HCT116 (cell line): ENCODE data around the gene PBX1. TPM values are rescaled to one million over a fixed set of nuclear protein-coding genes. Genes with fewer than 3 reads are reported as not detected.
A peak's percentile ranks its signal among the peaks of the same experiment; 100 is the strongest.

Experiments
- ATAC-seq: fragments of 200-7000 bp; cut with Tn5 transposase; 2 replicates; pipeline ENCODE4 v1.9.1; 2020; ENCODE audit warnings: mild to moderate bottlenecking, moderate library complexity
- BruUV-seq: library from RNA; stranded (reverse); fragments of 400-500 nt; replicated peaks from 2 replicates; lab custom pipeline; 2021; lab: Mats Ljungman, UMichigan
- CTCF ChIA-PET: fragments of 300-600 bp; sonication (Branson Sonifier 250); formaldehyde crosslinking; loops from one replicate; lab custom pipeline; 2021; ENCODE audit warnings: antibody characterized with exemption; lab: Charles Lee
- POLR2A ChIA-PET: fragments of 300-600, 350-600 bp; sonication (Branson Sonifier 250); formaldehyde crosslinking; loops from one replicate; lab custom pipeline; 2021; ENCODE audit warnings: antibody characterized with exemption; lab: Charles Lee
- RAD21 ChIA-PET, 2 experiments: fragments of 300-600 bp; sonication (Branson Sonifier 250); formaldehyde crosslinking; loops; one replicate each; lab custom pipeline; 2023; ENCODE audit warnings: low total read pairs in 2 of 2; ENCODE audit not compliant: uncharacterized antibody in 2 of 2, unreplicated experiment in 2 of 2, low non-redundant PET in 1 of 2; lab: Charles Lee
- DNase-seq: peaks from one replicate; pipeline ENCODE4 v3.0.0-alpha.2; 2010; ENCODE audit warnings: low read depth, low spot score
- H2AFZ ChIP-seq: fragments of 200-600 bp; shearing (Covaris generic), sonication (generic); 2 replicates; pipeline ENCODE4 v1.6.1; 2017; ENCODE audit warnings: low read depth, mixed run types, mixed read lengths, antibody characterized with exemption, low read length; ENCODE audit not compliant: poor library complexity, severe bottlenecking
- H3K27ac ChIP-seq: 2 replicates; pipeline ENCODE4 v1.5.1; 2012; ENCODE audit warnings: low read depth, low read length
- H3K27me3 ChIP-seq: fragments of 200-600 bp; sonication (generic); 2 replicates; pipeline ENCODE4 v1.6.1; 2016; ENCODE audit warnings: mixed run types, low read length, mixed read lengths; ENCODE audit not compliant: insufficient read depth
- H3K36me3 ChIP-seq, 2 experiments: fragments of 200-500 bp in 1 of 2; fragments of 200-600 bp in 1 of 2; sonication (Bioruptor generic) in 1 of 2; sonication (generic) in 1 of 2; 2 replicates each; pipeline versions ENCODE4 v1.5.1 to v1.6.1; 2014 to 2016; ENCODE audit warnings: low read length in 2 of 2, inconsistent platforms in 1 of 2, mixed read lengths in 1 of 2, mixed run types in 1 of 2; ENCODE audit not compliant: insufficient read depth in 2 of 2, control insufficient read depth in 1 of 2
- H3K4me1 ChIP-seq, 2 experiments: fragments of 200-600 bp in 1 of 2; sonication (generic) in 1 of 2; 2 replicates each; pipeline versions ENCODE4 v1.5.1 to v1.6.1; 2012 to 2017; ENCODE audit warnings: low read length in 2 of 2, inconsistent platforms in 1 of 2, mild to moderate bottlenecking in 1 of 2, mixed read lengths in 1 of 2, mixed run types in 1 of 2, moderate library complexity in 1 of 2; ENCODE audit not compliant: insufficient read depth in 2 of 2, control insufficient read depth in 1 of 2
- H3K4me2 ChIP-seq: fragments of 200-600 bp; sonication (generic); 2 replicates; pipeline ENCODE4 v1.6.1; 2017; ENCODE audit warnings: mixed run types, low read length, mixed read lengths
- H3K4me3 ChIP-seq, 2 experiments: fragments of 200-600 bp in 1 of 2; sonication (generic) in 1 of 2; replicated peaks in 1 of 2; 2 replicates each; pipeline ENCODE4 v1.5.1; 2011 to 2016; ENCODE audit warnings: low read length in 2 of 2, control low read depth in 1 of 2, low read depth in 1 of 2, mild to moderate bottlenecking in 1 of 2, mixed read lengths in 1 of 2, mixed run types in 1 of 2
- H3K79me2 ChIP-seq: fragments of 200-600 bp; sonication (generic); 2 replicates; pipeline ENCODE4 v1.6.1; 2017; ENCODE audit warnings: mild to moderate bottlenecking, mixed run types, low read length, moderate library complexity, mixed read lengths; ENCODE audit not compliant: insufficient read depth
- H3K9ac ChIP-seq: fragments of 200-600 bp; sonication (generic); 2 replicates; pipeline ENCODE4 v1.6.1; 2016; ENCODE audit warnings: low read length, mixed read lengths
- H3K9me2 ChIP-seq: fragments of 200-600 bp; sonication (generic), shearing (Covaris generic); 2 replicates; pipeline ENCODE4 v1.6.1; 2017; ENCODE audit warnings: mixed run types, mild to moderate bottlenecking, moderate library complexity; ENCODE audit not compliant: insufficient read depth
- H3K9me3 ChIP-seq, 2 experiments: fragments of 200-500 bp in 1 of 2; fragments of 200-600 bp in 1 of 2; sonication (Bioruptor generic) in 1 of 2; sonication (generic) in 1 of 2; 2 replicates each; pipeline ENCODE4 v1.6.1; 2014 to 2017; ENCODE audit warnings: low read length in 2 of 2, mixed read lengths in 2 of 2, inconsistent platforms in 1 of 2, low read depth in 1 of 2, mild to moderate bottlenecking in 1 of 2, mixed run types in 1 of 2, moderate library complexity in 1 of 2; ENCODE audit not compliant: control insufficient read depth in 1 of 2, insufficient read depth in 1 of 2
- H4K20me1 ChIP-seq: fragments of 200-600 bp; sonication (generic), shearing (Covaris generic); 2 replicates; pipeline ENCODE4 v1.6.1; 2017; ENCODE audit warnings: mixed run types, mild to moderate bottlenecking, moderate library complexity; ENCODE audit not compliant: insufficient read depth
- ATF3 ChIP-seq: IDR thresholded peaks from 2 replicates; pipeline ENCODE4 v1.6.1; 2012
- CEBPB ChIP-seq: IDR thresholded peaks from 2 replicates; pipeline ENCODE4 v1.6.1; 2012; ENCODE audit warnings: low read depth
- CTCF ChIP-seq, 3 experiments: fragments of 200-600 bp in 1 of 3; sonication (generic) in 1 of 3; IDR thresholded peaks in 2 of 3; conservative IDR thresholded peaks in 1 of 3; 2 replicates each; pipeline ENCODE4 v1.5.1; 2012 to 2017; ENCODE audit warnings: low read depth in 2 of 3, low read length in 2 of 3, antibody characterized with exemption in 1 of 3, borderline replicate concordance in 1 of 3, control low read depth in 1 of 3, mild to moderate bottlenecking in 1 of 3, mixed read lengths in 1 of 3, mixed run types in 1 of 3, moderate library complexity in 1 of 3; ENCODE audit not compliant: insufficient read depth in 1 of 3
- EGR1 ChIP-seq: IDR thresholded peaks from 2 replicates; pipeline ENCODE4 v1.6.1; 2012; ENCODE audit warnings: low read depth
- ELF1 ChIP-seq: IDR thresholded peaks from 2 replicates; pipeline ENCODE4 v1.6.1; 2012; ENCODE audit warnings: low read depth, borderline replicate concordance
- EZH2 ChIP-seq: fragments of 200-600 bp; sonication (generic); IDR thresholded peaks from 2 replicates; pipeline ENCODE4 v1.6.1; 2017; ENCODE audit warnings: antibody characterized with exemption, mixed run types
- EZH2phosphoT487 ChIP-seq: fragments of 200-600 bp; IDR thresholded peaks from 2 replicates; pipeline ENCODE4 v1.6.1; 2018; ENCODE audit warnings: antibody characterized with exemption, borderline replicate concordance
- JUND ChIP-seq: IDR thresholded peaks from 2 replicates; pipeline ENCODE4 v1.6.1; 2012
- MAX ChIP-seq: IDR thresholded peaks from 2 replicates; pipeline ENCODE4 v1.6.1; 2012
- POLR2A ChIP-seq: IDR thresholded peaks from 2 replicates; pipeline ENCODE4 v1.7.0; 2011; ENCODE audit warnings: borderline replicate concordance; ENCODE audit not compliant: insufficient read depth, insufficient read length; ENCODE audit errors: extremely low read depth
- POLR2AphosphoS5 ChIP-seq: IDR thresholded peaks from 2 replicates; pipeline ENCODE4 v1.6.1; 2011; ENCODE audit warnings: mild to moderate bottlenecking, low read depth, low read length, moderate library complexity
- REST ChIP-seq: IDR thresholded peaks from 2 replicates; pipeline ENCODE4 v1.6.1; 2012; ENCODE audit warnings: low read depth
- SIN3A ChIP-seq: IDR thresholded peaks from 2 replicates; pipeline ENCODE4 v1.6.1; 2012; ENCODE audit warnings: low read depth
- SP1 ChIP-seq: IDR thresholded peaks from 2 replicates; pipeline ENCODE4 v1.6.1; 2012; ENCODE audit warnings: low read depth
- SRF ChIP-seq: IDR thresholded peaks from 2 replicates; pipeline ENCODE4 v1.6.1; 2012; ENCODE audit warnings: low read depth
- TCF7L2 ChIP-seq: IDR thresholded peaks from 2 replicates; pipeline ENCODE4 v1.7.0; 2011; ENCODE audit warnings: borderline replicate concordance, inconsistent platforms; ENCODE audit not compliant: insufficient read depth, insufficient read length; ENCODE audit errors: extremely low read depth
- YY1 ChIP-seq: IDR thresholded peaks from 2 replicates; pipeline ENCODE4 v1.6.1; 2011; ENCODE audit warnings: low read length, low read depth, moderate library complexity, mild to moderate bottlenecking; ENCODE audit not compliant: insufficient replicate concordance; ENCODE audit errors: extremely low read depth
- ZNF274 ChIP-seq: fragments of 200-500 bp; sonication (Bioruptor generic); IDR thresholded peaks from 2 replicates; pipeline ENCODE4 v1.6.1; 2014; ENCODE audit warnings: mild to moderate bottlenecking, low read depth, low read length, inconsistent platforms
- intact Hi-C: fragments of 100-400 bp; cut with micrococcal nuclease; formaldehyde crosslinking; loops from 2 replicates; pipeline ENCODE4 v1.10.0; 2022
- total RNA-seq: library from RNA; stranded (reverse); gene quantifications from one replicate; pipeline ENCODE4 v1.2.1, GENCODE V29; 2021; ENCODE audit not compliant: unreplicated experiment

PBX1 gene
- total RNA-seq, 1 experiment from 2014 or later: 29.6 TPM

GRCh38 chr1:164644268-164644667, 85.3 kb downstream of the PBX1 start:
- Histone ChIP-seq H3K27ac (peak overlapping the region; percentile 58; the same call in 1 of the 2 replicates), H3K4me1 (peaks cover 43 to 55% of the 10 kb centered on the region in 2 experiments), H3K36me3 (no peaks in the 10 kb centered on the region), H3K9me2 (no peaks in the 10 kb centered on the region), H2AFZ (no peak overlapping the region), H3K9ac (no peak overlapping the region), H3K27me3 (no peaks in the 10 kb centered on the region), H3K4me2 (peak overlapping the region; percentile 48; the same call in 1 of the 2 replicates), H3K79me2 (no peaks in the 10 kb centered on the region), H4K20me1 (no peaks in the 10 kb centered on the region), H3K9me3 (no peaks in the 10 kb centered on the region), H3K4me3 (no peak overlapping the region)
- DNase-seq (no peak), ATAC-seq (no peak)
- BruUV-seq: no TSS peak
- TF ChIP-seq ATF3: no peak
- TF ChIP-seq POLR2A: no peak
- no peak for TF ChIP-seq ZNF274
- TF ChIP-seq CEBPB: no peak
- TF ChIP-seq SP1: no peak
- no peak for TF ChIP-seq CTCF (IDR thresholded peaks at IDR 0.05 in 2 of 3, conservative IDR thresholded peaks at IDR 0.05 in 1 of 3; ENCODE audit: borderline replicate concordance in 1 of 3, insufficient read depth in 1 of 3, low read depth in 2 of 3, low read length in 2 of 3)
- TF ChIP-seq ELF1: no peak
- TF ChIP-seq MAX: no peak
- TF ChIP-seq TCF7L2: no peak
- TF ChIP-seq EGR1: no peak
- no peak for TF ChIP-seq SIN3A
- TF ChIP-seq EZH2phosphoT487: no peak
- TF ChIP-seq JUND: no peak
- no peak for TF ChIP-seq SRF
- no peak for TF ChIP-seq EZH2
- no peak for TF ChIP-seq POLR2AphosphoS5
- no peak for TF ChIP-seq REST
- TF ChIP-seq YY1: no peak
- ChIA-PET CTCF (no interaction called here), POLR2A (no interaction called here), RAD21 (no interaction called here)
- intact Hi-C loops: no loop called here
